GM19193 (cell line): ENCODE data around the gene FPGS.

Experiments
- POLR2A ChIP-seq: IDR thresholded peaks from 4 replicates; pipeline ENCODE4 v1.6.1; 2011; ENCODE audit not compliant: insufficient read depth, insufficient read length; ENCODE audit errors: extremely low read depth

The FPGS gene

GRCh38 chr9:127812936-127813675 is 10.4 kb downstream of the FPGS start:
- TF ChIP-seq POLR2A, result peak; percentile 11

GRCh38 chr9:127813686-127814226 is 11.1 kb downstream of the FPGS start:
- no peak for TF ChIP-seq POLR2A

GRCh38 chr9:127814619-127815511 is 12.2 kb downstream of the FPGS start:
- TF ChIP-seq POLR2A, result peak; percentile 24

GRCh38 chr9:127815512-127816361 is 13.1 kb downstream of the FPGS start:
- no peak for TF ChIP-seq POLR2A

GRCh38 chr9:127816362-127816725 is 13.7 kb downstream of the FPGS start:
- no peak for TF ChIP-seq POLR2A

GRCh38 chr9:127816728-127817127 is 14.0 kb downstream of the FPGS start:
- no peak for TF ChIP-seq POLR2A

- no peak for TF ChIP-seq POLR2A
Measured at GRCh38 chr9:127817881-127818434, 15.3 kb downstream of the FPGS start.

GRCh38 chr9:127818574-127818973 is 15.9 kb downstream of the FPGS start:
- no peak for TF ChIP-seq POLR2A

GRCh38 chr9:127822108-127822507 is 19.4 kb downstream of the FPGS start:
- no peak for TF ChIP-seq POLR2A

- no peak for TF ChIP-seq POLR2A
Measured at GRCh38 chr9:127825319-127826051, 22.8 kb downstream of the FPGS start.

GRCh38 chr9:127826253-127826913 is 23.7 kb downstream of the FPGS start:
- no peak for TF ChIP-seq POLR2A

GRCh38 chr9:127828262-127829031 is 25.8 kb downstream of the FPGS start:
- no peak for TF ChIP-seq POLR2A
